ENCODE data around the gene TNN.

The TNN gene

DNA sequence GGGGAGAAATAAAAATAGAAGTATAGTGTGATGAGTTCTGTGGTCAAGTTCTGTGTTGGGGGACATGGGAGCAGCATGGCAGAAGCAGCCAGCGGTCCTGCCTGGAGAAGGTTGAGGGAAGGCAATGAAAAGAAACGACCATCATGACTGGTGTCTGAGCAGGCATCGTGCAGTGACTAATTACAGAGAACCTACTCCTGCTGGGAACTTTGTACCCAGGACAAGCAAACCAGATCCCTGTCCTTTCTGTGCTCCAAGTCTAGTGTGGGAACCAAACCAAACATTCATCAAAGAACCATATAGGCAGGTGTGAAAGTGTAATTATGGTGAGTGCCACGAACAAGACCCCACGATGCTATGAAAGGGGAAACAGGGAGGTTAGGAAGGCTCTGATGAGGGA, 99.1 kb downstream of the TNN start:
- ChIA-PET POLR2A (no interaction called here), CTCF (no interaction called here)
- DNase-seq (ENCODE audit: extremely low spot score): no peak
- TF ChIP-seq FOXM1 (IDR thresholded peaks at IDR 0.05; ENCODE audit: borderline replicate concordance) (no peak), SP1 (IDR thresholded peaks at IDR 0.05) (no peak), FOXK2 (IDR thresholded peaks at IDR 0.05) (no peak), SUZ12 (IDR thresholded peaks at IDR 0.05) (no peak), TARDBP (IDR thresholded peaks at IDR 0.05) (no peak), ELF4 (IDR thresholded peaks at IDR 0.05) (no peak), CTBP1 (IDR thresholded peaks at IDR 0.05; ENCODE audit: borderline replicate concordance) (no peak), L3MBTL2 (conservative IDR thresholded peaks at IDR 0.05) (no peak), BHLHE40 (IDR thresholded peaks at IDR 0.05; ENCODE audit: borderline replicate concordance) (no peak), NFRKB (IDR thresholded peaks at IDR 0.05) (no peak), FOXA1 (IDR thresholded peaks at IDR 0.05) (no peak), HDGF (IDR thresholded peaks at IDR 0.05; ENCODE audit: borderline replicate concordance) (no peak), ZNF384 (IDR thresholded peaks at IDR 0.05) (no peak), ARNT (IDR thresholded peaks at IDR 0.05) (no peak), LEF1 (IDR thresholded peaks at IDR 0.05; ENCODE audit: borderline replicate concordance) (no peak)
- TF ChIP-seq, protein P1, sequence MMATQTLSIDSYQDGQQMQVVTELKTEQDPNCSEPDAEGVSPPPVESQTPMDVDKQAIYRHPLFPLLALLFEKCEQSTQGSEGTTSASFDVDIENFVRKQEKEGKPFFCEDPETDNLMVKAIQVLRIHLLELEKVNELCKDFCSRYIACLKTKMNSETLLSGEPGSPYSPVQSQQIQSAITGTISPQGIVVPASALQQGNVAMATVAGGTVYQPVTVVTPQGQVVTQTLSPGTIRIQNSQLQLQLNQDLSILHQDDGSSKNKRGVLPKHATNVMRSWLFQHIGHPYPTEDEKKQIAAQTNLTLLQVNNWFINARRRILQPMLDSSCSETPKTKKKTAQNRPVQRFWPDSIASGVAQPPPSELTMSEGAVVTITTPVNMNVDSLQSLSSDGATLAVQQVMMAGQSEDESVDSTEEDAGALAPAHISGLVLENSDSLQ (IDR thresholded peaks at IDR 0.05): no peak

DNA sequence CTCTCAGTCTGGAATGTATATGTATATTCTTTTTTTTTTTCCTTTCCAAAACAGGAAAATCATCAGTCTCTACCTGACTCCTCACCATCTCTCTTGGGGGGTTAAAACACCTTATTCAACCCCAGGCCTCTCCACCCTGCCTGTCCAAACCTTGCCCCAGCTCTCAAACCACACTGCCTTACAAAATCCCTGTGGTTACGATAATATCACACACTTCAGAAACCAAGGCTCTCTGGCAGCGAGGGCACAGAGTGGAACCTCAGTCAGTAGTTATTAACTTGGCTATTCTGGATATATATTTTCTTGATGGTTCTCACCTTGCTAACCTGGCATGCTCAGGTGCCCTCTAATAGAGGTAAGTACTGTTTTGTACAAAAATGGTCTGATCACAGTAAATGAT, 100.2 kb downstream of the TNN start:
- DNase-seq (ENCODE audit: extremely low spot score): no peak
- TF ChIP-seq, protein P1 (IDR thresholded peaks at IDR 0.05): no peak
- no peak for TF ChIP-seq TARDBP (IDR thresholded peaks at IDR 0.05)
- no peak for TF ChIP-seq HDGF (IDR thresholded peaks at IDR 0.05; ENCODE audit: borderline replicate concordance)
- no peak for TF ChIP-seq FOXK2 (IDR thresholded peaks at IDR 0.05)
- TF ChIP-seq SUZ12 (IDR thresholded peaks at IDR 0.05): no peak
- TF ChIP-seq BHLHE40 (IDR thresholded peaks at IDR 0.05; ENCODE audit: borderline replicate concordance): no peak
- no peak for TF ChIP-seq ZNF384 (IDR thresholded peaks at IDR 0.05)
- TF ChIP-seq SP1 (IDR thresholded peaks at IDR 0.05): no peak
- no peak for TF ChIP-seq NFRKB (IDR thresholded peaks at IDR 0.05)
- no peak for TF ChIP-seq FOXM1 (IDR thresholded peaks at IDR 0.05; ENCODE audit: borderline replicate concordance)
- TF ChIP-seq L3MBTL2 (conservative IDR thresholded peaks at IDR 0.05): no peak
- TF ChIP-seq ELF4 (IDR thresholded peaks at IDR 0.05): no peak
- no peak for TF ChIP-seq ARNT (IDR thresholded peaks at IDR 0.05)
- no peak for TF ChIP-seq FOXA1 (IDR thresholded peaks at IDR 0.05)
- no peak for TF ChIP-seq LEF1 (IDR thresholded peaks at IDR 0.05; ENCODE audit: borderline replicate concordance)
- TF ChIP-seq CTBP1 (IDR thresholded peaks at IDR 0.05; ENCODE audit: borderline replicate concordance): no peak
- ChIA-PET POLR2A (no interaction called here), CTCF (no interaction called here)

DNA sequence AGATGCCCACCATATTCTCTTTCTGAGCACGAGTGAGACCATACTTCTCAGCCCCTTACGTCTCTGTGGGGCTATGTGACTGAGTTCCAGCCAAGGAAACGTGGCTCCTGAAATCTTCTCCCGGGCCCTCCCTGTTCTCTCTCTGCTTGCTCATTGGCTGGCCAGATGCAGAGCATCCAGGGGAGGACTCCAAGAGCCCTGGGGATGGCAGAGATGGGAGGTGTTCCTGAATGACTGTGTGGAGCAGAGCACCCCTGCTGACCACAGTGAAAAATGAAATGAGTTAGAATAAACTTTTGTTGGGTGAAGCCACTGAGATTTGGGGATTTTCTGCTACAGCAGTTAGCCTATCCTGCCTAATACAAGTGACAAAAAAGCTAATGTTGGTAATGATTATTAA, 101.1 kb downstream of the TNN start:
- ChIA-PET POLR2A (no interaction called here), CTCF (no interaction called here)
- DNase-seq (ENCODE audit: extremely low spot score): no peak
- no peak for TF ChIP-seq L3MBTL2 (conservative IDR thresholded peaks at IDR 0.05)
- TF ChIP-seq SP1 (IDR thresholded peaks at IDR 0.05): no peak
- TF ChIP-seq FOXM1 (IDR thresholded peaks at IDR 0.05; ENCODE audit: borderline replicate concordance): no peak
- no peak for TF ChIP-seq CTBP1 (IDR thresholded peaks at IDR 0.05; ENCODE audit: borderline replicate concordance)
- no peak for TF ChIP-seq ZNF384 (IDR thresholded peaks at IDR 0.05)

DNA sequence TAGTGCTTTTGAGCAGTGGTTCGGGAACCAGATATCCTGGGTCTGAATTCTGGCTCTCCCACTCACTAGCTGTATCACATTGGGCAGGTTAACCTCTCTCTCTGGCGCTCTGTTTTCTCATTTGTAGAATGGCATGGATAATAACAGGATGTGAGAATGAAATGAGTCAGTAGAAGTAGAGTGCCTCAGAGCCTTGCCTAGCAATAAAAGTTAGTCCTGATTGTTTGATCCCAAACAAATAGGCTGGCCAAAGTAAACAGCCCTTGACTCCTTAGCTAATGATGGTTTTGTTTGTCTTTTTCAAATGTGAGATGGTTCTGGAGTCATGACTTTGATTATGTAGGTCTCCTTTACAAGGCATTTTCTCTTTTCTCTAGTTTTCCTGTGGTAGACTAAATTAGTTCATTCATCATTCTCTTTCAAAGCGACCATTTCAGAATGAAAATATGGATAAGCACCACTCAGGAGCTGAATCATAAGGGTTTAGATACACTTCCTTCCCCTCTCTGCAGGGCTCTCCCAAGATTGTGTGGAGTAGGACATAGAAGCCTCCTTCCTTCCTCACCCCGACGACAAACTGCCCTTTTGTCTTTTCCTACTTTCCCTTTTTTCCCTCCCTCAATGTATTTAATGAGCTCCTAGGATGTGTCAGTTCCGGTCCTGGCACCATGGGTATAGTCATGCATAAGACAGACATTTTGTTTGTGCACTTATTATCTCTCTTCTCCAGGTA, 101.8 kb downstream of the TNN start:
- CTCF ChIA-PET: interaction anchor here (0.7 kb wide), 1 partner anchor 35 kb away, joined by 5 read pairs; no protein-coding TSS in a partner anchor
- DNase-seq (ENCODE audit: extremely low spot score): no peak

DNA sequence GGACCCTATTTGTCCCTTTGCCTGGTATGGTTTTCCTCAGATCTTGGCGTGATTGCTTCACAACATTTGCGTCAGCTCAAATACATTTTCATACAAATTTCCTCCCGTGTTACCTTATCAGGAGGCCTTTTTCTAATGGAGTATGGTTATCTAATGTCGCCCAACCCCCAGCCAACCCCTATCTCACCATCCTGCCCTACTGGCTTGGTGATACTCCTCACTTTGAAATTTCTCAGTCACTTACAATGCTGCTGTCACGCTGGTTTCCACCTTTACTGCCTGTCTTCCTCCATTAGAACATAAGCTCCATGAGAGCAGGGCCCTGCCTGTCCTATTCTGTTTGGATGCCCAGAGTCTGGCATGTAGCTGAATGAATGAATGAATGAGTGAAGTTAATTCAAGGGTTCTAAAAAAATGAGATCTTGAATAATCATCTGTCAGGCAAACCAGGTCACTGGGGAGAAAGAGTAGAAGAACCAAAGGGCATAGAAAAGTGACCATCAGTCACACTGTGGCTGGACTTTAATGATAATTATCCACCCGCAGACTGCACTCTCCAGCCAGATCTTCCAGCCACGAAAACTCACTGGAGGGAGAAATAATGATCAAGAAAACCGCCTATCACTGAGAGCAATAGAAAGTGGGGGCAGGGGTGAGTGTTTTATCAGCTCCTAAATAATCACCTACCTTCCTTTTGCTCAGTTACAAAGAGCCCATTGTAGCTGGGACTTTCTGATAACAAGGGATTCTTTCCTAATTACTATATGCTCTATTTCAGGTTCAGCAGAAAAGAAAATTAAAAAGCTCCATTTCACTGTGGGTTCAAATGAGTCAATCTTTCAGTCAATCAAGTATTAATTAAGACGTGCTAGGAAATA, 103.6 kb downstream of the TNN start:
- CTCF ChIA-PET: no interaction called here
- no peak for DNase-seq (ENCODE audit: extremely low spot score)
- POLR2A ChIA-PET: no interaction called here
- TF ChIP-seq BHLHE40 (IDR thresholded peaks at IDR 0.05; ENCODE audit: borderline replicate concordance) (no peak), L3MBTL2 (conservative IDR thresholded peaks at IDR 0.05) (no peak), ZNF384 (IDR thresholded peaks at IDR 0.05) (no peak)

More for the DNA sequence above, 101.8 kb downstream of the TNN start:
- POLR2A ChIA-PET: no interaction called here
- TF ChIP-seq BHLHE40 (IDR thresholded peaks at IDR 0.05; ENCODE audit: borderline replicate concordance) (no peak), NFRKB (IDR thresholded peaks at IDR 0.05) (no peak), FOXA1 (IDR thresholded peaks at IDR 0.05) (no peak), HDGF (IDR thresholded peaks at IDR 0.05; ENCODE audit: borderline replicate concordance) (no peak), ZNF384 (IDR thresholded peaks at IDR 0.05) (no peak), SP1 (IDR thresholded peaks at IDR 0.05) (no peak), L3MBTL2 (conservative IDR thresholded peaks at IDR 0.05) (no peak), LEF1 (IDR thresholded peaks at IDR 0.05; ENCODE audit: borderline replicate concordance) (no peak), CTBP1 (IDR thresholded peaks at IDR 0.05; ENCODE audit: borderline replicate concordance) (no peak), FOXK2 (IDR thresholded peaks at IDR 0.05) (no peak), FOXM1 (IDR thresholded peaks at IDR 0.05; ENCODE audit: borderline replicate concordance) (no peak), SUZ12 (IDR thresholded peaks at IDR 0.05) (no peak), TARDBP (IDR thresholded peaks at IDR 0.05) (no peak), ELF4 (IDR thresholded peaks at IDR 0.05) (no peak), ARNT (IDR thresholded peaks at IDR 0.05) (no peak)
- TF ChIP-seq, protein P1 (IDR thresholded peaks at IDR 0.05): no peak

Measured in HEK293T (cell line).